Embryonic facial prominence (tissue), 1 donor: ENCODE measurements around the gene SCIN.
A peak's percentile ranks its signal among the peaks of the same experiment; 100 is the strongest.
"Not testable (repeated sequence)": the region's sequence is repeated elsewhere in the genome, so short reads cannot be mapped to it uniquely, and the experiment has no call there.

Source experiments
- DNase-seq: peaks from one replicate; pipeline ENCODE4 v3.0.0-alpha.2; 2016; ENCODE audit errors: extremely low spot score

Gene SCIN

DNA sequence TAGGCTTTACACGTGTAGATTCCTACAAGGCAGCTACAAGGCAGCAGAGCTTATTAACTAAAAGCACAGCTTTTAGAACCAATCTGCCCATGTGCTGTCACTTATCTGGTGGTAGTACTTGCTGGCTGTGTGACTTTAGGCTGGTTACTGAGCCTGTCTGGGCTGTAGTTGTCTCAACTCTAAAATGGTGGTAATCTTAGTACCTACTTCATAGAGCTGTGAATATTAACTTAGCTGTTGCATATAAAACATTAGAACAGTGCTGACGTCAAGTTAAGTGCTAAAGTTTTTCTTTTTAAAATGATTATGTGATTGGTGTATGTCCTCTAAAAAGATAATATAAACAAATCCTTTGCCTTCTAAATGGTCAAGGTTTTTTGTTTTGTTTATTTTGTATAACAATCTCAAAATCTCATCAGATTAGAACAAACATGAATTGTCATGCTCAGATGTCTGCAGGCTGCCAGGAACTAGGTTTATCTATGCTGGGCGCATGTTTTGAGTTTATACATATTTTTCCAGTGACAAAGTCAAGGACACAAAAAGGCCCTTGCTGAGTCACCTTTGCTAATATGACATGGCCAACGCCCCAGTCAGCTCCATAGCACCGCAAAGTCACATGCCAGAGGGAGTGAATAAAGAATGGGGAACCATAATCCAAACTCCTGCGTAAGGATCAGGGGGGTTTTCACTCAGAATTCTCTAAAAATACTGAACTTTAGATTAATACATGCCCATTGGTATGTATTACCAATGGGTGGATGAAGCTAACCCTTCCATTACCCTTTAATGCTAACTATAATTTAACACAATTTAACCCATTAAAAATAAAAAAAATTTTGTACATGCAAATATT is 77.1 kb downstream of the SCIN start:
- DNase-seq, result no peak

DNA sequence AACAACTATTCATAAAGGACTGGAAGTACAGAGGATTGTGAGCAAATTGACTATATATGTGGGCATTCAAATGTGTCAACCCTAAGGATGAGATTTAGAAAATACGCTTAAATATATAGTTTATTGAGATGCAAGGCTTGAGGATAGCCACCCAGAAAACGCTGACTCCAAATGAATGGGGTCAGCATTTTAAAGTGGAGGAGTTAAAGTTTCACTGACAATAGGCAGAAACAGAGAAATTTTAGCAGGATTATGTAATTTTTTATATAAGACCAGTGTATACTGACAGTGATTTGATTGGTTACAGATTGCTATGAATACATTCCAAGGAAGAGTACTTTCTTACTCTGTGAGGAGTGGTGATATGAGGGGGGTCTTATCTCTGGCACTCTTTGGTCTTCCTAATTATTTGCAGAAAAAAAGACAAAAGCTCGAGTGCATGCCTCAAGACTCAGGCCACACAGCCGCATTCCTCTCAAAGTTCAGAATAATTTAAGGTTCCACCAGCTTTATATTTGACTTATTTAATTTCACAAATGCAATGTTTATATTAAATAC is 78.3 kb downstream of the SCIN start:
- DNase-seq, result no peak

DNA sequence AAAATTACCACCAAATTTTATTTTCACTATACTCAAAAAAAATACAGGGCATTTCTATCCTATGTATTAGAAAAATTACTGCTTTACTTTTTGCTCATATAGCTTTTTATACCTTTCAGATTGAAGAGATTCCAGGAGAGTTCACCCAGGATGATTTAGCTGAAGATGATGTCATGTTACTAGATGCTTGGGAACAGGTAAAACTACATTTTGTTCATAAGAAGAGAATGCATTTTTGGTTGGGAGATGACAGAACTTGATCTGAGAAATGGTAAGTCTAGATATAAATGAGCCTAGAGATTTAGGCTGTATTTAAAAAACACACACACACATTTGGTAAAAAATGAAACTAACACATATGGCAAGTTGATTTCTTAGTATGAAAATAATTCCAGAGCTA is 78.8 kb downstream of the SCIN start:
- no peak for DNase-seq

DNA sequence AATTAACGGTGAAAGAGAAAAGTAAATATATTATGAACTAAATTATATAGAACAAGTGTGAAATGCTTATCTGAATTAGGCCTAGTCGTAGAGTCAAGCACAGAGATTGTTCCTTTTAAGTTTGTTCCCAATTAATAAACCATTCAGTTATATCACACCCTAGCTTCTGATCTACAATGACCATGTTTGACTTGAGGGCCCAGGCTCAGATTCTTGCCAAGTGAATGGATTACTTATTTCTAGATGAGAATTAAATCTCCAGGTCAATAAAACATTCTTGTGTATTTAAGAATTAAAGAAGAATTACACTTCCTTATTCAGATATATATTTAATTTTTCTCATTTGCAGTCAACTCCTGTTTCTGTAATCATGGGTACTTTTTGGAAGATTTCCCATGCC is 79.6 kb downstream of the SCIN start:
- no peak for DNase-seq

DNA sequence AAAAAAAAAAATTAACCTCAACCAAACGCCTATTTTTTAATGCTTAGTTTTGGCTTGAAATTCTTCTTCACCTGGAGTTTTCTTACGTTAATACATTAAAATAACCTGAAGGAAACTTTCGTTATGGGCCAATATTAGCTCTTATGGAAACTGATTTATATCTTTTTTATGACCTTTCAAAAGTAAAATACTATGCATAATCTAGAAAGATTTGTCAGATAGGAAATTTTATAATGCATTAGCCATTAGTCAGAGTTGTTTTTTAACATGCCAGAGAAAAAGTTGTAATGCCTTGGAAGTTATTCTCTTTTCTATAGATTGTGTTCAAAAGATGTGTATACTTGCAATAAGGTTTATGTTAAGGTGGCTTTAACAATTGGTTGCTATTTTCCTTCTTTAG is 82.6 kb downstream of the SCIN start:
- DNase-seq, result no peak

DNA sequence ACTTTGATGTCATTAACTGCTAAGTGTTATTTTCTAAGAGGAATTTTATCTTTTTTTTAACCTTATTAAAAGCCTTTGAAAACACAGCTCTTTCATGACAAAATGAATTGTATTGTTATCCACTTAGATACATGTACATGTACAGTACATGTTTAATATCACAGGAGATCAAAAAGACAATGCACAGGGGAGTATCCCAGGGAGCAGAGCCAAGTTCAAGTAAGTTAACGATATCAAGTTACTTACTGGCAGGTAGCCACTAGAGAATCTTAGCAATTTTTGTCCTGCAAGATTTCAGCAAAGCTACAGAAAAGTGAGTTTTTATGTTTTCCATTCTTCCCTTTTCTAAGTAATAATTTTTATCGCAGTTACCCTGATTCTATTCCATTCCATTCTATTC is 83.0 kb downstream of the SCIN start:
- DNase-seq, result no peak

- no peak for DNase-seq
Measured at GRCh38 chr7:12655161-12655560, 84.6 kb downstream of the SCIN start.

- DNase-seq, result not testable (repeated sequence)
Measured at GRCh38 chr7:12660423-12660822, 89.9 kb downstream of the SCIN start.

DNA sequence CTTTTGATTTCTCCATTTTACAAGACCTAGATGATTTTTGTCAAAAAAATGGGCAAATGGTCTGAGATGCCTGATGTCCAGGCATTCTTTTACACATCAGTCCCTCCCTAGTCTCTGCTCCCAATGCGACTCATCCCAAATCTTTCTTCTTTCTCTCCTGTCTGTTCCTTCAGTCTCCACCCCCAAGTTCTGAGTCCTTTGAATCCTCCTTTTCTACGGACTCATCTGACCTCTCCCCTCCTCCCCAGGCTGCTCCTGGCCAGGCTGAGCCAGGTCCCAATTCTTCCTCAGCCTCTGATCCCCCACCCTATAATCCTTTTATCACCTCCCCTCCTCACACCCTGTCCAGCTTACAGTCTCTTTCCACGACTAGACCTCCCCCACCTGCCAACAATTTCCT is 90.5 kb downstream of the SCIN start:
- not testable (repeated sequence) for DNase-seq

DNA sequence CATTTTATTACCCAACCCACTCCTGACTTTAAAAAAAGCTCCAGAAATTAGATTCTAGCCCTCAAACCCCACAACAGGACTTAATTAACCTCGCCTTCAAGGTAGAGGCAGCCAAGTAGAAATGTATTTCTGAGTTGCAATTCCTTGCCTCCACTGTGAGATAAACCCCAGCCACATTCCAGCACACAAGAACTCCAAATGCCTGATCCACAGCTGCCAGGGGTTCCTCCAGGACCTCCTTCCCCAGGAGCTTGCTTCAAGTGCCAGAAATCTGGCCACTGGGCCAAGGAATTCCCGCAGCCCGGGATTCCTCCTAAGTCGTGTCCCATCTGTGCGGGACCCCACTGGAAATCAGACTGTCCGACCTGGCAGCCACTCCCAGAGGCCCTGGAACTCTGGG is 91.1 kb downstream of the SCIN start:
- no peak for DNase-seq

GRCh38 chr7:12670000-12670729 is 99.6 kb downstream of the SCIN start:
- DNase-seq, result peak; percentile 74

DNA sequence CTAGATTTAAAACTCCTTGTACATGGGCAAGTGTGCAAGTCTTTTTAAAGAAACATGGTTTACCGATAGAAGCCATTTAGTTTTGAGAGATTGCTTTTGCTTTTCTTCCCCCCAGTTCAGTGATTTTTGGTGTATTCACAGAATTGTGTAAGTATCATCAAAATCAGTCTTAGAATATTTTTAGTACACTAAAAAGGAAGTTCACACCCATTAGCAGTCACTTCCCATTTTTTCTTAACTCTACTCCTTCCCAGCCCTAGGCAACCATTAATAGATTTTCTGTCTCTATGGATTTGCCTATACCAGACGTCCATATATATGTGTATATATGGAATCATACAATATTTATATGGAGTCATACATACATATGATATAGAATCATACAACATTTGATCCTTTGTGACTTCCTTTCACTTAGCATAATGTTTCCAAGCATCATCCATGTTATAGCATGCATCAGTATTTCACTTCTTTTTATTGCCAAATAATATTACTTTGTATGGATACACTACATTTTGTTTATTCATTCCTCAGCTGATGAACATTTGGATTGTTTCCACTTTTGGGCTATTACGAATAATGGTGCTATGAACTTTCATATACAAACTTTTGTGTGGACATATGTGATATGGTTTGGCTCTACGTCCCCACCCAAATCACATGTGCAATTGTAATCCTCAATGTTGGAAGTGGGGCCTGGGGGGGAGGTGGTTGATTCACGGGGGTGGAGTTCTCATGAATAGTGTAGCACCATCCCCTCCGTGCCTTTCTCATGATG is 100.4 kb downstream of the SCIN start:
- no peak for DNase-seq

GRCh38 chr7:12673436-12673835 is 102.9 kb downstream of the SCIN start:
- DNase-seq, result not testable (repeated sequence)

GRCh38 chr7:12674053-12674452 is 103.5 kb downstream of the SCIN start:
- DNase-seq, result no peak

GRCh38 chr7:12674861-12675260 is 104.3 kb downstream of the SCIN start:
- no peak for DNase-seq

DNA sequence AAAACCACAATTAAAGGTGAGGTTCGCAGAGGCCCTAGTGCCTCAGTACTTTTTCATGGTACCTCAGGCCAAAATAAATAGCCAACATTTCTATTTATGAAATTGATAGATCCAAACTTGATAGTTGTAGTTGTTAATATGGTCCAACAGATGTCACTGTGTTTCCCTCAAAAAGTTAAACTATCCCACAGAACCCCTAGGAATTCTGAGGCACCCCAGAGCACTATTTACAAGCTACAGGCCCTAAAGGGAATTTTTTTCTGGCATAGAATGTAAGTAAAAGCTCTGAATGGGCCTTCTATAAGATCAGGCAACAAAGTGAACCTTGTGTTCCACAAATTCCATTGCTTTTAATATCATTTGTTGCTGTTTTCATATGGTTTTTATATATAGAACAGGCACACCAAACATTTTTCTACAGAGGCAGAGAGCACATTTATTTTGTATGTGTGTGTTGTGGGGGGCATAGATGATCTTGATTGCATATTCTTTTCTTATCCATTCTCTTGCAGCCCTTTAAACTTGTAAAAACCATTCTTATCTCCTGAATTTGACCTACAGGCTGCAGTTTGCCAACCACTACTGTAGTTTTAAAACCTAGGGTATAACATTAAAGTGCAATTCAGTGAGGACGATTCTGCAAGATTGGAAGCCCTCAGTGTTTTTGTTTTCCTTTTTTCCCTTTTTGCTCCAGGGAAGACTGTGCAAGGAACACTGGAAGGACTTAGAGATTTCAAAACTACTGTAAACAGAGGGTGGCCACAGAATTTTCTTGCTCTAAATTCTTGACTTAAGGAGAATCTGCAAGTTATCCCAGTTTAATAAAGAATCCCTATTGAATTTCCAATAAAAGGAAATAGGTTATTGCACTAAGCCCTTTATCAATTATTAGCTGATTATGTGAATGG is 113.4 kb downstream of the SCIN start:
- DNase-seq, result peak; percentile 36

DNA sequence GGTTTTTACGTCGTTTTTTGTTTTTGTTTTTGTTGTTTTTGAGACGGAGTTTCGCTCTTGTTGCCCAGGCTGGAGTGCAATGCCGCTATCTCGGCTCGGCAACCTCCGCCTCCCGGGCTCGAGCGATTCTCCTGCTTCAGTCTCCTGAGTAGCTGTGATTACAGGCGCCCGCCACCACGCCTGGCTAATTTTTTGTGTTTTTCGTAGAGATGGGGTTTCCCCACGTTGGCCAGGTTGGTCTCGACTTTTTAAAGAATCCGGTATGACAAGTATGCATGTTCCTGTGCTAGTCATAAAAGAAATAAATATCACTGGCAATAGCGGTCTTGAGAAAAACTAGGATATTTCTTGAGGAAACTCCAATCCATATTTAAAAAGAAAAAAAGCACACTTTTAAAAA is 114.2 kb downstream of the SCIN start:
- no peak for DNase-seq

GRCh38 chr7:12685550-12685949 is 115.0 kb downstream of the SCIN start:
- no peak for DNase-seq

- peak; percentile 73 for DNase-seq
Measured at GRCh38 chr7:12686234-12686890, 115.8 kb downstream of the SCIN start.
